HepG2 (cell line): ENCODE measurements around the gene GPR176. TPM values are rescaled to one million over a fixed set of nuclear protein-coding genes. Genes with fewer than 3 reads are reported as not detected.
A peak's percentile ranks its signal among the peaks of the same experiment; 100 is the strongest.

Experiments
- CHD2 ChIP-seq: IDR thresholded peaks from 2 replicates; pipeline ENCODE4 v1.6.1; 2011; ENCODE audit warnings: low read depth, low read length, improper control_type of control experiment
- HINFP ChIP-seq: sonication (generic); formaldehyde crosslinking; IDR thresholded peaks from 2 replicates; pipeline ENCODE4 v1.4.0; 2020; ENCODE audit warnings: low read depth, mild to moderate bottlenecking, missing genetic modification reagents
- HNRNPK ChIP-seq: fragments of 200-400 bp; formaldehyde crosslinking; IDR thresholded peaks from 2 replicates; pipeline ENCODE4 v1.6.1; 2018; ENCODE audit warnings: low read length, low read depth, moderate library complexity, mild to moderate bottlenecking; ENCODE audit not compliant: poor library complexity, severe bottlenecking
- NR2F2 ChIP-seq: IDR thresholded peaks from 2 replicates; pipeline ENCODE4 v1.6.1; 2012; ENCODE audit warnings: low read depth, inconsistent platforms, borderline replicate concordance
- POGK ChIP-seq: sonication (generic); formaldehyde crosslinking; conservative IDR thresholded peaks from 2 replicates; pipeline ENCODE4 v1.8.0; 2022; ENCODE audit warnings: mild to moderate bottlenecking, moderate library complexity, missing genetic modification reagents
- RAD51 ChIP-seq: fragments of 450-650 bp; IDR thresholded peaks from 2 replicates; pipeline ENCODE4 v1.6.1; 2016; ENCODE audit warnings: borderline replicate concordance
- THAP7 ChIP-seq: sonication (generic); formaldehyde crosslinking; IDR thresholded peaks from 2 replicates; pipeline ENCODE4 v1.8.1; 2023; ENCODE audit warnings: mild to moderate bottlenecking, missing genetic modification reagents
- USF2 ChIP-seq, 2 experiments: sonication (generic) in 1 of 2; formaldehyde crosslinking in 1 of 2; IDR thresholded peaks; 2 replicates each; pipeline versions ENCODE4 v1.5.1 to v1.6.1; 2011 to 2020; ENCODE audit warnings: borderline replicate concordance in 1 of 2, low read depth in 1 of 2, low read length in 1 of 2, mild to moderate bottlenecking in 1 of 2, missing genetic modification reagents in 1 of 2, moderate library complexity in 1 of 2
- YY1 ChIP-seq: IDR thresholded peaks from 2 replicates; pipeline ENCODE4 v1.6.1; 2011; ENCODE audit warnings: low read length, low read depth, moderate library complexity, mild to moderate bottlenecking; ENCODE audit not compliant: insufficient read depth, insufficient replicate concordance
- ZBTB38 ChIP-seq: sonication (generic); formaldehyde crosslinking; IDR thresholded peaks from 2 replicates; pipeline ENCODE4 v1.5.1; 2020; ENCODE audit warnings: mild to moderate bottlenecking, missing genetic modification reagents
- ZBTB4 ChIP-seq: sonication (generic); formaldehyde crosslinking; IDR thresholded peaks from 2 replicates; pipeline ENCODE4 v1.4.0; 2020; ENCODE audit warnings: missing genetic modification reagents, mild to moderate bottlenecking, borderline replicate concordance
- ZNF292 ChIP-seq: sonication (generic); formaldehyde crosslinking; IDR thresholded peaks from 2 replicates; pipeline ENCODE4 v1.8.1; 2022; ENCODE audit warnings: mild to moderate bottlenecking, low read depth, missing genetic modification reagents, borderline replicate concordance
- ZNF33B ChIP-seq: sonication (generic); formaldehyde crosslinking; IDR thresholded peaks from 2 replicates; pipeline ENCODE4 v1.5.1; 2020; ENCODE audit warnings: mild to moderate bottlenecking, missing genetic modification reagents
- ZNF557 ChIP-seq: sonication (generic); formaldehyde crosslinking; IDR thresholded peaks from 2 replicates; pipeline ENCODE4 v1.4.0; 2020; ENCODE audit warnings: missing genetic modification reagents
- ZNF598 ChIP-seq: sonication (generic); formaldehyde crosslinking; IDR thresholded peaks from 2 replicates; pipeline ENCODE4 v1.5.1; 2020; ENCODE audit warnings: mild to moderate bottlenecking, missing genetic modification reagents, borderline replicate concordance
- ZNF703 ChIP-seq: sonication (generic); formaldehyde crosslinking; IDR thresholded peaks from 2 replicates; pipeline ENCODE4 v1.5.1; 2020; ENCODE audit warnings: missing genetic modification reagents, mild to moderate bottlenecking, moderate library complexity, borderline replicate concordance
- ZNF766 ChIP-seq: sonication (generic); formaldehyde crosslinking; IDR thresholded peaks from 2 replicates; pipeline ENCODE4 v1.5.0; 2020; ENCODE audit warnings: missing genetic modification reagents, borderline replicate concordance
- ZNF768 ChIP-seq: sonication (generic); formaldehyde crosslinking; IDR thresholded peaks from 2 replicates; pipeline ENCODE4 v1.4.0; 2020; ENCODE audit warnings: missing genetic modification reagents
- ZNF782 ChIP-seq: sonication (generic); formaldehyde crosslinking; IDR thresholded peaks from 2 replicates; pipeline ENCODE4 v1.4.0; 2020; ENCODE audit warnings: missing genetic modification reagents, mild to moderate bottlenecking, borderline replicate concordance
- ZSCAN9 ChIP-seq: IDR thresholded peaks from 2 replicates; pipeline ENCODE4 v1.6.1; 2016; ENCODE audit warnings: borderline replicate concordance
- polyA plus RNA-seq, 8 experiments: library from polyadenylated mRNA; depleted of rRNA in 3 of 8; stranded (reverse) in 7 of 8; unstranded in 1 of 8; fragments of >200 nt; fragmentation: Illumina TruSeq in 4 of 8; extraction: Trizol in 4 of 8; gene quantifications; 2 replicates each; pipeline versions ENCODE4 v1.2.1 to v1.2.3, GENCODE V29; 2011 to 2016; ENCODE audit warnings: low read depth in 4 of 8, missing spikeins in 1 of 8, mixed read lengths in 1 of 8; ENCODE audit not compliant: insufficient read depth in 1 of 8
- total RNA-seq, 5 experiments: library from RNA; depleted of rRNA; stranded (reverse); fragments of >200 nt; fragmentation: Illumina TruSeq; extraction: Trizol; gene quantifications; 2 replicates each; pipeline ENCODE4 v1.2.3, GENCODE V29; 2016; ENCODE audit warnings: low read depth in 1 of 5

Gene GPR176
- total and polyA plus RNA-seq, 2 of the 13 experiments (the other 11 are each of a cell fraction or from before 2014, with no cell fraction given) = 0.11 to 0.20 TPM

- no peak for TF ChIP-seq ZNF766
- no peak for TF ChIP-seq ZNF598 (CRISPR knock-in tag)
- TF ChIP-seq NR2F2 = no peak
- TF ChIP-seq HINFP (CRISPR knock-in tag) = no peak
- TF ChIP-seq THAP7 (CRISPR knock-in tag) = no peak
- TF ChIP-seq RAD51 = no peak
- TF ChIP-seq HNRNPK = no peak
- TF ChIP-seq POGK = no peak
- TF ChIP-seq ZNF768 (CRISPR knock-in tag) = no peak
- no peak for TF ChIP-seq USF2 (IDR thresholded peaks at IDR 0.05; ENCODE audit: low read depth, low read length)
- no peak for TF ChIP-seq USF2 (CRISPR knock-in tag; IDR thresholded peaks at IDR 0.05; ENCODE audit: borderline replicate concordance)
- no peak for TF ChIP-seq ZBTB38
- TF ChIP-seq ZNF33B (CRISPR knock-in tag) = no peak
- no peak for TF ChIP-seq ZNF557 (CRISPR knock-in tag)
- no peak for TF ChIP-seq ZSCAN9 (CRISPR knock-in tag)
- no peak for TF ChIP-seq ZBTB4 (CRISPR knock-in tag)
- TF ChIP-seq ZNF292 (CRISPR knock-in tag) = peak; percentile 68; the same call in 1 of the 2 replicates
- TF ChIP-seq ZNF782 (CRISPR knock-in tag) = no peak
- no peak for TF ChIP-seq YY1
- no peak for TF ChIP-seq CHD2
- no peak for TF ChIP-seq ZNF703 (CRISPR knock-in tag)
Observed at GRCh38 chr15:39787479-39787878, 132.6 kb downstream of the GPR176 start (continued).
